Cerebellar cortex (tissue), 1 donor: Measurements from ENCODE around the gene FAM117B.
"Not testable (repeated sequence)": the region's sequence is repeated elsewhere in the genome, so short reads cannot be mapped to it uniquely, and the experiment has no call there.

Experiments
- DNase-seq: peaks from one replicate; pipeline ENCODE4 v3.0.0-alpha.2; 2015; ENCODE audit warnings: low spot score

Gene FAM117B

GRCh38 chr2:202638721-202639120, 4.0 kb downstream of the FAM117B start:
- DNase-seq, result no peak

- DNase-seq, result no peak
These were observed 4.5 kb downstream of the FAM117B start for GRCh38 chr2:202639231-202639630.

GRCh38 chr2:202642567-202642966, 7.8 kb downstream of the FAM117B start:
- no peak for DNase-seq

- DNase-seq, result no peak
These were observed 8.5 kb downstream of the FAM117B start for GRCh38 chr2:202643012-202643858.

GRCh38 chr2:202652119-202652518, 17.4 kb downstream of the FAM117B start:
- no peak for DNase-seq

- DNase-seq, result no peak
These were observed 19.1 kb downstream of the FAM117B start for GRCh38 chr2:202653890-202654289.

- DNase-seq, result no peak
These were observed 23.1 kb downstream of the FAM117B start for GRCh38 chr2:202657876-202658275.

GRCh38 chr2:202660796-202661195, 26.0 kb downstream of the FAM117B start:
- DNase-seq, result no peak

GRCh38 chr2:202669841-202670240, 35.1 kb downstream of the FAM117B start:
- no peak for DNase-seq

GRCh38 chr2:202671317-202672035, 36.7 kb downstream of the FAM117B start:
- peak; percentile 46 for DNase-seq

- DNase-seq, result not testable (repeated sequence)
These were observed 40.3 kb downstream of the FAM117B start for GRCh38 chr2:202675097-202675496.

- no peak for DNase-seq
These were observed 45.2 kb downstream of the FAM117B start for GRCh38 chr2:202679980-202680379.

GRCh38 chr2:202680512-202680911, 45.7 kb downstream of the FAM117B start:
- no peak for DNase-seq

GRCh38 chr2:202681688-202682205, 47.0 kb downstream of the FAM117B start:
- no peak for DNase-seq

- no peak for DNase-seq
These were observed 47.5 kb downstream of the FAM117B start for GRCh38 chr2:202682274-202682673.

- DNase-seq, result no peak
These were observed 52.5 kb downstream of the FAM117B start for GRCh38 chr2:202687276-202687675.

GRCh38 chr2:202689459-202689858, 54.7 kb downstream of the FAM117B start:
- DNase-seq, result no peak

- DNase-seq, result no peak
These were observed 55.1 kb downstream of the FAM117B start for GRCh38 chr2:202689898-202690297.

GRCh38 chr2:202690321-202690900, 55.6 kb downstream of the FAM117B start:
- DNase-seq, result no peak

- DNase-seq, result no peak
These were observed 58.7 kb downstream of the FAM117B start for GRCh38 chr2:202693503-202693902.

GRCh38 chr2:202695166-202695565, 60.4 kb downstream of the FAM117B start:
- no peak for DNase-seq

GRCh38 chr2:202700075-202700901, 65.5 kb downstream of the FAM117B start:
- no peak for DNase-seq
